ENCODE results near the gene NPRL2.

NPRL2 gene

DNA sequence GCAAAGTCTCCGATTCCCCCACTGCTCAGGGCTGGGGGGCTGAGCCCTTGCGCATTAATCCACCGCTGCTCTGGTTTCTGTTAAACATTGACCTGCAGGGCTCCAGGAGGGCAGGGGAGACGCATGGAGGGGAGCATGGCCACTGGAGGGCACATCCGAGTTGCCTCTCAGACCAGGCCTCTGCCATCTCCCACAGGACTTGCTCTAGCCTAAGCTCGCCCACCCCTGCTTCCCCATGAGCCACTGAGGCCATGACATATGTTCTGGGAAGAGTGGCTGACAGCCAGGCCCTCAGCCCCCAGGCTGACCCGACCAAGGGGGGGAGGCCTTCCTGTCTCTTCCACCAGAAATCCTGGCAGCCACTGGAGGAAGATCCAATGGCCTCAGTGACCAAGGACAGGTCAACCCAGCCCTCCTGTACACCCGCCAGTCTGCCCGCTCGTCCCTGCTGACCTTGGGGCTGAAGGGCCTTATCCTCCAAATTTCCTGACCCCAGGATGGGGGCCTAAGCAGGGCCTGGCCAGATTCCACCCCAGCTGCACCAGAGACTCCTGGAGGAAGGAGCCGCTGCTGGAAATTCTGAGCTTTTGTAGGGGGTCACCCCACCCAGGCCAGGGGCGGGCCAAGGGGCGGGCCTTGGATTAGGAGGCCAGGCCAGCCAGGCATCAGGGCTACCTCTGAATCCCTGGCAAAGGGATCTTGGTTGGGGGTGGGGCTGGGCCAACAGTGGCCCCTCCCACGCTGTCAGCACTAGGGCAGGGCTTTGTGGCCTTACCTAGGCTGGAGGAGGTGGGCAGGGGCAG, 47.4 kb downstream of the NPRL2 start, which contains the start of gene HYAL1:
HYAL1 (minus strand) TSS at position 562 of the 803 bp plus-strand sequence. CDS start 618 bp downstream, outside the sequence.
- no peak for DNase-seq

- DNase-seq: no peak
Observed at GRCh38 chr3:50302095-50303012, 48.2 kb downstream of the NPRL2 start.

- no peak for DNase-seq
Observed at GRCh38 chr3:50300681-50301254, 49.8 kb downstream of the NPRL2 start.

DNA sequence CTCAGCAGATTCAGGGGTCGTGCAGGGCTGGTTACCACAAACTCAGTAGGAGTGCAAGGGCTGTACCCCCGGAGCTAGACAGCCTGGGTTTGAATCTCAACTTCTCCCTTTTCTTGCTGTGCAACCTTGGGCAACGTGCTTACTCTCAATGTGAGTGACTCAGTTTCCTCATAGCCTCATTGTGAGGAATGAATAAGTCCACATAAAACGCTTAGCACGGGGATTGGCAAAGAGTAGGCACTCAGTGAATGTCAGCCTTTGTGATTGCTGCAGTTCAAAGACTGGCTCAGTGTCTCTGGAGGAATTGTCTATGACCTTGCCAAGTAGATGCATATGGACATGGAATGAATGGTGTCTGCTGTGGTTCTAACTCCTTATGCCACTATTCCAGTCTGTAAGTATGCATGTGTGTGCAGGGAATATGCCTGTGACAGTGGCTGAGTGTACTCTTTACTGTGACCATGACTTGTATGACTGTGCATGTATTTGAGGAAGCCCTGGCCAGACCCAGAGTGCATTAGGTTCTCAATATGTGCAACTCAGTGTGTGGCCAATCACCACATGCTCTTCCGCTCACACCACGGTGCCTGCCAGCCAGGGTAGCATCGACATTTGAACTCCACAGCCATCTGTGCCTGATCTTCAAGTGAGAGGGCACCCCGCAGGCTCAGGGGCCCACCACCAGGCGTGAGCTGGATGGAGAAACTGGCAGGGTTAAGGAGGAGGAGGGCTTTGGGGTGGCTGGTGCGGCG, 50.5 kb downstream of the NPRL2 start:
- DNase-seq: no peak

GRCh38 chr3:50299638-50299928, 51.0 kb downstream of the NPRL2 start:
- no peak for DNase-seq

DNA sequence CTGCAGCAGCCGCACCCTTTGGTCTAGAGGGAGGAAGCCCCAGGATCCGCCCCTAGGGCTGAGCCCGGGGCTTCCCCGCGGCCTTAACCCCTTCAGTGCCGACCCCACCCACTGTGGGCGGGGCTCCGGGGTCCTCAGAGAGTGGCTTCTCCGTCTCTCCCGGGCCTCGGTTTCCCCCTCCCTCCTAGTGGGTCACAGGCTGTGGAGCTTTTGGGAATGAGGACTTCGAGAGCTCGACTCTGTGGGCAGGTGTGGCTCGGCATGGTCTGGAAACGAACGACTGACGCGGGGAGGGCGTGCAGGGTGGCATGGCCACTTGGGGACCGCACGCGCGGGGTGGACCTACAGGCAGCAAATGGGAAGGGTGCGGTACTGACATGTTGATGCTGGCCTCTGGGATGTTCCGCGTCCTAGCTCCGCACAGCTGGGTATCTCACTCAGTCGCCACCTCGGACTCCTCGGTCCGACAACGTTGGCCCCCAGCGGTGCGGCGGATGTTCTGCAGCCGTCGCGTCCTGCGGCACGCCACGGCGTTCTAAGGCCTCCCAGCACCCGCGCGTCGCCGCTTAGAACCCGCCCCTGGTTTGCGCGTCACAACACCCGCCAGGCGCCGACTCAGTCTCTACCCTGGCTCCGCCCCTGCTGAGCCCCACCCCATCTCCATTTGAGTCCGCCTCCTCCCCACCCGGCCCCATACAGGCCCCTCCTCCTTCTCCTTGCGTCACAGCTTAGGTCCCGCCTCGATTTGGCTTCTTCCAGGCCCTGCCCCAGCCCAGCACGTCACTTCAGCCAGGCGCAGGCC, 51.5 kb downstream of the NPRL2 start, which contains the start of the genes HYAL3 and NAA80:
HYAL3 (minus strand) TSS at position 570 of the 802 bp plus-strand sequence. CDS start 3,803 bp downstream, outside the sequence.
NAA80 (minus strand) TSS at position 570 of the 802 bp plus-strand sequence. CDS start 1,942 bp downstream, outside the sequence.
- DNase-seq: peak; percentile 99

GRCh38 chr3:50297896-50298725, 52.5 kb downstream of the NPRL2 start:
- no peak for DNase-seq

GRCh38 chr3:50297384-50297775, 53.2 kb downstream of the NPRL2 start:
- DNase-seq: no peak

All from activated T-cell treated with anti-CD3 and anti-CD28 coated beads, Interleukin-2, amount 50 U/mL, for 1 hour (primary cell).